NCI-H460 (cell line): ENCODE measurements around the gene UGT1A6. TPM values are rescaled to one million over a fixed set of nuclear protein-coding genes. Genes with fewer than 3 reads are reported as not detected.
"Not testable (repeated sequence)": the region's sequence is repeated elsewhere in the genome, so short reads cannot be mapped to it uniquely, and the experiment has no call there.

ENCODE experiments used
- DNase-seq: peaks from one replicate; pipeline ENCODE4 v3.0.0-alpha.2; 2016; ENCODE audit warnings: low read depth; ENCODE audit errors: extremely low read depth
- total RNA-seq: library from RNA; depleted of rRNA; stranded (reverse); fragments of >200 nt; shearing (Covaris generic); gene quantifications from 2 replicates; pipeline ENCODE4 v1.2.3, GENCODE V29; 2014

The UGT1A6 gene
- total RNA-seq, 1 experiment from 2014 or later = not detected

GRCh38 chr2:233713262-233713615, 20.5 kb downstream of the UGT1A6 start:
- DNase-seq = no peak

GRCh38 chr2:233714121-233714520, 21.4 kb downstream of the UGT1A6 start:
- no peak for DNase-seq

- DNase-seq = no peak
Measured at GRCh38 chr2:233718552-233718951, 25.9 kb downstream of the UGT1A6 start, which contains the start of gene UGT1A4. Gene UGT1A4 (plus strand): TSS chr2:233718736. CDS start chr2:233718821, 85 bp downstream.

GRCh38 chr2:233728723-233729301, 36.1 kb downstream of the UGT1A6 start, which contains the start of gene UGT1A3:
Gene UGT1A3 (plus strand): TSS chr2:233729042. CDS start chr2:233729127, 85 bp downstream.
- DNase-seq = no peak

- not testable (repeated sequence) for DNase-seq
Measured at GRCh38 chr2:233736868-233737653, 44.4 kb downstream of the UGT1A6 start.

GRCh38 chr2:233740870-233741269, 48.2 kb downstream of the UGT1A6 start:
- no peak for DNase-seq

GRCh38 chr2:233743464-233744259, 51.0 kb downstream of the UGT1A6 start:
- no peak for DNase-seq

- no peak for DNase-seq
Measured at GRCh38 chr2:233745073-233745755, 52.5 kb downstream of the UGT1A6 start.

- DNase-seq = not testable (repeated sequence)
Measured at GRCh38 chr2:233745838-233746237, 53.1 kb downstream of the UGT1A6 start.

- DNase-seq = no peak
Measured at GRCh38 chr2:233746475-233747282, 54.0 kb downstream of the UGT1A6 start.

- no peak for DNase-seq
Measured at GRCh38 chr2:233747283-233747544, 54.5 kb downstream of the UGT1A6 start.

GRCh38 chr2:233750689-233751088, 58.0 kb downstream of the UGT1A6 start:
- not testable (repeated sequence) for DNase-seq

GRCh38 chr2:233751212-233752009, 58.7 kb downstream of the UGT1A6 start:
- DNase-seq = not testable (repeated sequence)

- DNase-seq = no peak
Measured at GRCh38 chr2:233754872-233755611, 62.4 kb downstream of the UGT1A6 start.

GRCh38 chr2:233756429-233757081, 63.9 kb downstream of the UGT1A6 start:
- DNase-seq = no peak

- no peak for DNase-seq
Measured at GRCh38 chr2:233758141-233758540, 65.5 kb downstream of the UGT1A6 start.

- DNase-seq = no peak
Measured at GRCh38 chr2:233758849-233759248, 66.2 kb downstream of the UGT1A6 start.

- no peak for DNase-seq
Measured at GRCh38 chr2:233760043-233760442, 67.4 kb downstream of the UGT1A6 start, which contains the start of gene UGT1A1. Gene UGT1A1 (plus strand): TSS chr2:233760270. CDS start chr2:233760288, 18 bp downstream.
